Neural progenitor cell (in vitro differentiated cells): ENCODE measurements around the gene TET2.

Experiments used
- CTCF ChIP-seq: fragments of 200-600 bp; sonication (generic); IDR thresholded peaks from 2 replicates; pipeline ENCODE4 v1.5.1; 2017; ENCODE audit warnings: antibody characterized with exemption, mild to moderate bottlenecking
- EZH2 ChIP-seq: fragments of 200-600 bp; sonication (generic); IDR thresholded peaks from 2 replicates; pipeline ENCODE4 v1.6.1; 2017; ENCODE audit warnings: antibody characterized with exemption, mild to moderate bottlenecking, moderate library complexity
- EZH2phosphoT487 ChIP-seq: fragments of 200-600 bp; sonication (generic); IDR thresholded peaks from 2 replicates; pipeline ENCODE4 v1.6.1; 2017; ENCODE audit warnings: antibody characterized with exemption

DNA sequence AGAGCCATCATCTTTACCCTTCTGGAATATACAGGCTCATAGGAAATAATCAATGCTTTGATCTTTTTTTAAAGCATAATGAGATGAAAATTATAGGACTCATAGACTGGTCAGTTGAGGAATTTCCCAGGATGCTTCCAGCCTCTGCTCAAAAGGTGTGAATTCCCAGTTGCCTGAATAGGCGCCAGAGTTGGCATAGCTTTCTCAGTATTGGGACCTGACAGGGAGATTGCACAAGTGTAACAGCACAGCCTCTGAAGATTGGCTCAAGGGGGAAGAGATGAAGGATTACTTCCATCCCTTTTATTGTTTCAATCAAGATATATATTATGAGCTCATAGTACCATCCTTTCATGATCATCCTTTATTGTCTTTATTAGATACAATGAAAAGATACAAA, 17.9 kb downstream of the TET2 start:
- TF ChIP-seq CTCF (no peak), EZH2phosphoT487 (no peak), EZH2 (no peak)
